ENCODE measurements around the gene NUP98. TPM values are rescaled to one million over a fixed set of nuclear protein-coding genes. Genes with fewer than 3 reads are reported as not detected.

Gene NUP98
- total RNA-seq, 1 experiment from 2014 or later = 98.4 TPM

DNA sequence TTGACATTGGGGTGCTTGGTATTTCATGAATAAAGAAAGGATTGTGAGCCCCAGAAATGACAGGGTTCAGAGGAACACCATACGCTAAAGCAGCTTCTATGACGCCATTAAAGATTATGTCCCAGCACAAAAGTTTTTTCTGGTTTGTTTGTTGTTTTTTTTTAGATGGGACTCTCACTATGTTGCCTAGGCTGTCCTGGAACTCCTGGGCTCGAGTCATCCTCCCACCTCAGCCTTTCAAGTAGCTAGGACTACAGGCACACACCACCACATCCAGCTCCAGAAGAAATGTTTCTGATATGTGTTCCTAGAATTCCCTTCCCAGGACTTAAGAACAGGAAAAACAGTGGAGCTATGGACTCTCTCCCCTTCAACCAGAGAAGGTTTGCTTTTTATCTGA lies 46.0 kb upstream of the NUP98 start:
- RAD21 ChIA-PET (ENCODE audit: low non-redundant PET in 1 of 2, low total read pairs in 2 of 2, uncharacterized antibody in 2 of 2, unreplicated experiment in 2 of 2) = no interaction called here
- peaks cover 22% of the 10 kb centered on the region for H3K79me2 ChIP-seq (ENCODE audit: insufficient read depth, low read length)
- H3K9me2 ChIP-seq (ENCODE audit: insufficient read depth) = no peaks in the 10 kb centered on the region
- TF ChIP-seq ZNF274 (IDR thresholded peaks at IDR 0.05; ENCODE audit: low read depth, low read length) (no peak), SIN3A (IDR thresholded peaks at IDR 0.05; ENCODE audit: low read depth) (no peak), POLR2AphosphoS5 (IDR thresholded peaks at IDR 0.05; ENCODE audit: low read depth, low read length) (no peak), TCF7L2 (IDR thresholded peaks at IDR 0.05; ENCODE audit: borderline replicate concordance, extremely low read depth, insufficient read depth, insufficient read length) (no peak), RAD21 (IDR thresholded peaks at IDR 0.05; ENCODE audit: low read depth) (no peak)
- TF ChIP-seq, protein P1, sequence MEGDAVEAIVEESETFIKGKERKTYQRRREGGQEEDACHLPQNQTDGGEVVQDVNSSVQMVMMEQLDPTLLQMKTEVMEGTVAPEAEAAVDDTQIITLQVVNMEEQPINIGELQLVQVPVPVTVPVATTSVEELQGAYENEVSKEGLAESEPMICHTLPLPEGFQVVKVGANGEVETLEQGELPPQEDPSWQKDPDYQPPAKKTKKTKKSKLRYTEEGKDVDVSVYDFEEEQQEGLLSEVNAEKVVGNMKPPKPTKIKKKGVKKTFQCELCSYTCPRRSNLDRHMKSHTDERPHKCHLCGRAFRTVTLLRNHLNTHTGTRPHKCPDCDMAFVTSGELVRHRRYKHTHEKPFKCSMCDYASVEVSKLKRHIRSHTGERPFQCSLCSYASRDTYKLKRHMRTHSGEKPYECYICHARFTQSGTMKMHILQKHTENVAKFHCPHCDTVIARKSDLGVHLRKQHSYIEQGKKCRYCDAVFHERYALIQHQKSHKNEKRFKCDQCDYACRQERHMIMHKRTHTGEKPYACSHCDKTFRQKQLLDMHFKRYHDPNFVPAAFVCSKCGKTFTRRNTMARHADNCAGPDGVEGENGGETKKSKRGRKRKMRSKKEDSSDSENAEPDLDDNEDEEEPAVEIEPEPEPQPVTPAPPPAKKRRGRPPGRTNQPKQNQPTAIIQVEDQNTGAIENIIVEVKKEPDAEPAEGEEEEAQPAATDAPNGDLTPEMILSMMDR (IDR thresholded peaks at IDR 0.05 in 2 of 3, conservative IDR thresholded peaks at IDR 0.05 in 1 of 3; ENCODE audit: borderline replicate concordance in 1 of 3, insufficient read depth in 1 of 3, low read depth in 2 of 3, low read length in 2 of 3) = no peak
- no peak overlapping the region for H3K4me3 ChIP-seq (replicated peaks in 1 of 2; ENCODE audit: low read depth in 1 of 2, low read length in 2 of 2)
- peaks cover 14 to 42% of the 10 kb centered on the region in 2 experiments for H3K4me1 ChIP-seq (ENCODE audit: control insufficient read depth in 1 of 2, insufficient read depth in 2 of 2, low read length in 2 of 2)
- intact Hi-C loops (cut with micrococcal nuclease) = no loop called here
- ATAC-seq = no peak
- POLR2A ChIA-PET = no interaction called here
- no peak overlapping the region for H3K4me2 ChIP-seq (ENCODE audit: low read length)
- H3K9ac ChIP-seq (ENCODE audit: low read length) = no peak overlapping the region
- 0 out of 4 replicates have a peak, but pooled peaks cover 0 to 5% of the 10 kb centered on the region in 2 experiments for H3K36me3 ChIP-seq (ENCODE audit: control insufficient read depth in 1 of 2, insufficient read depth in 2 of 2, low read length in 2 of 2)
- DNase-seq (ENCODE audit: low read depth, low spot score) = no peak
- H2AFZ ChIP-seq (ENCODE audit: low read depth, low read length, poor library complexity, severe bottlenecking) = no peak overlapping the region
- no TSS peak for BruUV-seq (replicated peaks)
- CTCF ChIA-PET = interaction anchor here (4.0 kb wide), 1 partner anchor 12 kb away, joined by 28 read pairs; the partner anchor contains the start of gene STIM1
- no peak overlapping the region for H3K27ac ChIP-seq (ENCODE audit: low read depth, low read length)
- H3K9me3 ChIP-seq (ENCODE audit: control insufficient read depth in 1 of 2, insufficient read depth in 1 of 2, low read depth in 1 of 2, low read length in 2 of 2) = no peaks in the 10 kb centered on the region
- H4K20me1 ChIP-seq (ENCODE audit: insufficient read depth) = no peaks in the 10 kb centered on the region
- H3K27me3 ChIP-seq (ENCODE audit: insufficient read depth, low read length) = no peaks in the 10 kb centered on the region

Data from HCT116 (cell line).